NCI-H526 treated with DMSO at 0.1 percent for 48 hours (cell line): ENCODE results near the gene CENPB.

Experiments used
- DNase-seq: peaks from one replicate; lab custom pipeline; 2025; lab: John Stamatoyannopoulos, UW

CENPB gene

GRCh38 chr20:3748073-3748472 is 38.5 kb downstream of the CENPB start:
- no peak for DNase-seq

GRCh38 chr20:3747471-3747870 is 39.1 kb downstream of the CENPB start:
- no peak for DNase-seq

- no peak for DNase-seq
Observed at GRCh38 chr20:3745686-3746173, 40.8 kb downstream of the CENPB start.

DNA sequence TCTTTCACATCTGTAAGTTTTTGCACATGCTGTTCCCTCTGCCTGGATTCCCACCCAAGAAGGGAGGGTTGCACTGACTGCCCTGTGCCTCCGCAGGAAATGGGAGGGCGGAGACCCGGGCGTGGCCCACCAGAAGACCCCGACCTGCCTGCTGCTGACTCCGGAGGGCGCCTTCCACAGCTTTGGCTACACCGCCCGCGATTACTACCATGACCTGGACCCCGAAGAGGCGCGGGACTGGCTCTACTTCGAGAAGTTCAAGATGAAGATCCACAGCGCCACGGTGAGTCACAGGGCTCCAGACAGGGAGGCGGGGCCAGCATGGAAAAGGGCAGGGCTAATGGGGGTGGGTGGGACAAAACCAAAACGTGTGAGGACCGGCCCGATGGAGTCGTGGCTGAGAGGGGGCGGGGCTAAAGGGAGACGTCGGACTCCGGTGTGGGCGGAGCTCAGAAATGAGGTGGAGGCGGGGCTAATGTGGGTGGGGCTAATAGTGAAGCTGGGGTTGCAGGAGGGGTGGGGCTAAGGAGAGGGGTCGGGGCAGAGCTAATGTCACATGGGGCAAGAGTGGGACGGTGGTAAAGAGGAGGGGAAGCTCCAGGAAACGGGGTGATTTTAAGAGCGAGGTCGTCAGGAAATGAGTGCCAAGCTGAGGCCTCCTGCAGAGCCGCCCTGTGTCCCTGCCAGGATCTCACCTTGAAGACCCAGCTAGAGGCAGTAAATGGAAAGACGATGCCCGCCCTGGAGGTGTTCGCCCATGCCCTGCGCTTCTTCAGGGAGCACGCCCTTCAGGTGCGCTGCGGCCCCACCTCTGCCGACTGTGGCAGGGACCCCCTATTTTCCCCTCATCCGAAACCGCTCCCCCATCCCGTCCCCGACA is 41.5 kb downstream of the CENPB start:
- DNase-seq: peak; percentile 85

GRCh38 chr20:3744037-3744436 is 42.5 kb downstream of the CENPB start:
- no peak for DNase-seq

- DNase-seq: no peak
Observed at GRCh38 chr20:3743251-3743650, 43.3 kb downstream of the CENPB start.

DNA sequence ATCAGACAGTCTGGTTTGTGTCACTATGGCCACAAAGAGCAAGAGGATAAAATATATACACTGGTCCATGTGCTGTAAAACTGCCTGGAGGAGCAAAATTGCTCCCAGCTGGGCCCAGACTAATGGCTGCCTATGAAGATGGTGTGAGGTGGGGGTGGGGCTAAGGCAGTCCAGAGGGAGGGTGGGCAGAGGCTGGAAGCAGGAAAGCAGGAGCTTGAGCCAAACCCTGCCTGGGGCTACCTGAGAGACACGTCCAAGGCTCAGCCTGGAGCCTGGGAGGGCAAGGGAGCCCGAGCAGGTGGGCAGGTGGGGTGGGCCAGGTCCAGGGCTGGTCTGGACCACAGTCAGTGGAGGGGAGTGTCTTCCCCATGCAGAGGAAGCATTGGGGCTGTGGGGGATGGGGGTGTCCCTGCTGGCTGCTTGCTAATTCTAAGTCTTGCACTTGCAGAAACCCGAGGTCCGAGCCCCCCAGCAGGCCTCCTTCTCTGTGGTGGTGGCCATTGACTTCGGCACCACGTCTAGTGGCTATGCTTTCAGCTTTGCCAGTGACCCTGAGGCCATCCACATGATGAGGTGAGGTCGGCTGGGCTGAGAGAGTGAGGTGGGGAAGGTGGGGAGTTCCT is 44.6 kb downstream of the CENPB start:
- DNase-seq: no peak

DNA sequence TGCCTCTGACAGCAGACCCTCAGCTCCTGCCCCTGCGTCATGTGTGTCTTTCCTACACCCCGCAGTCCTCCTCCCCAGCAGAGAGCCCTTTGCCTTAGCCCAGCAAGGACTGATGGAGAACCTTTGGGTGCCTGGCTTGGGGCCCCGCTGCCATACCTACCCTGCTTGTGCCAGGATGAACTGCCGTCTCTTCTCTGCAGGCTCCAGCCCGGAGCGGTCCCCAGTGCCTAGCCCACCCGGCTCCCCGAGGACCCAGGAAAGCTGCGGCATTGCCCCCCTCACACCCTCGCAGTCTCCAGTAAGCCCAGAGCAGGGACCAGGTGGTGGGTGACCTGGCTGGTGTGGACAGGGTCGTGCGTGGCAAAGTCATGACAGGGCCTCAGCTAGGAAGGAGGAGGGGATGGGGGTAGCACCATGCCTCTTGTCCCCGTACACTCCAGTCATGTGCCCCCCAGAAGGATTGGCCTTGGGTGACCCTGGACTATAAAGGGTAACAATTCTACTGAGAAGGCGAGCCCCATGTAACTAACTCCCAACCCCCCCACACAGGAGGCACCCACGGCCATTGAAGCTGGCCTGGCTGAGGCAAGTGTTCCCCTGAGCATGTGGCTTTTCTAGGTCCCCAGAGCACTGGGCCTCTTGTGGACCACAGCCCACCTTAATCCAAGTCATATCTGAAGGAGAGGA is 45.8 kb downstream of the CENPB start:
- DNase-seq: no peak

DNA sequence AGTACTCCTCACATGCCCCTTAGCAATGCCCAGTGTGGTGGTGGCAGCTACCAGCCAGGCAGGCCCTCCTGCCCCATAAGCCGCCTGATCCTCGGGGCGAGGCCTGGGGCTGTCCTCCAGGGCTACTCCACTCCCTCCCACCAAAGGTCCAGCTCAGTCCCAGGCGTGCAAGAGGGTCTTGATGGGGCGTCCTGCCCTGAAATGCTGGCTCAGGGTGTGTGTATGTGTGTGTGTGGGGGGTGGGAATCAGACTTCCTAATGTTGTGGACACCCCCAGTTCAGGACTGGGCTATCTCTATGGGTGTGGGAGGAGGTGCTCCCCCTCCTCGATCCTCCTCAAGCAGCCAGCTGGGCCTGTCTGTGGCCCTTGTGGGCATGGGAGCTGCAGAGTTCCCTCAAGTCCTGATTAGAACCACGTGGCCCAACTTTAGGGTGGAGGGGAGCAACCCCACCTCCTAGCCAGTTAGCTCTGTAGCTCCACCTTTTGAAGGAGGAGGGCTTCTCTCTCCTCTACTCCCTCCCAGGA is 46.6 kb downstream of the CENPB start:
- DNase-seq: no peak

GRCh38 chr20:3739054-3739925 is 47.2 kb downstream of the CENPB start:
- no peak for DNase-seq

GRCh38 chr20:3738111-3739053 is 48.2 kb downstream of the CENPB start:
- no peak for DNase-seq

GRCh38 chr20:3735768-3736167 is 50.8 kb downstream of the CENPB start:
- no peak for DNase-seq

GRCh38 chr20:3734111-3734843 is 52.3 kb downstream of the CENPB start:
- DNase-seq: no peak
